Hippocampal formation (tissue), 2 donors: ENCODE data around the gene UBL5.

Experiments
- DNase-seq, 2 donors: peaks; one replicate each; lab custom pipeline; 2025; lab: John Stamatoyannopoulos, UW

UBL5 gene

DNA sequence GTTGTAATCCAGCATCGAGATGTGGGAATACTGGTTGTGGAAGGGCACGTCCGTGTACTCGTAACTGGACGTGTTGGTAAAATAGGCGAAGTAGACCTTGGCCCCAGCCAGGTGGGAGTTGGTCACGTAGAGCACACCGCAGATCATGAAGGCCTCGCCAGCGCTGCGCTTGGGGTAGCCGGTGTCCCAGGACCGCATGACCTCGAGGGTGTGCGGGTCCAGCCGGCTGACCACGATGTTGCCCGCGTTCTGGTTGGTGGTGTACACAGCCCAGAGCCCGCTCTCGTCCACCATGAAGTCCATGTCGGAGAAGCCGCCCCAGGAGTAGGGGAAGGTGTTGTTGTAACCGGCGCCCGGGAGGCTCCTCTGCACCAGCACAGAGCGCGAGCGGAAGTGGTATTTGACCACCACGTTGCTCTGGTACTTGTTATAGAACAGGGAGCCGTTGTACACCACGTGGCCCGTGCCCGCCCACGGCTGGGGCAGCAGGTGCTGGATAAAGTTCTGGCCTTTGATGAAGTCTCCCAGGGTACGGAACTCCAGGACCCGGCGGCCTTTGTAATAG lies 26.6 kb downstream of the UBL5 start:
- DNase-seq, result no peak

DNA sequence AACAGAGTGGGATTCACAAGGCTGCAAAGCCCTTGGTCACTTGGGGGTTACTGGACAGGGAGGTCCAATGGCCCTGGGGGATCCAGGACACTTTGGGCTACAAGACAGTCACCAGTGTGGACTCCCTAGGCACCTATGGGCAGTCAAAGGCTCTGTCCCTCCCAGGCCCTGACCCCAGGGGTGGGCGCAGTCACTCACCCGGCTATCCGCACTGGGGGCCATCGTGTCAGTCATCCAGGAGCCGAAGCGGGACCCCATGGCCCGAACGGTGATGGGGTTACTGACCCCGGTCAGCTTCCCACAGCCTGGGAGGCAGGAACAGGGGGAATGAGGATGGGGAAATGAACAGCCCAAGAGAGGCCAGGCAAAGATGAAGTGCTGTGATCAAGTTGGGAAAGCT lies 28.9 kb downstream of the UBL5 start:
- no peak for DNase-seq

GRCh38 chr19:9857076-9857721 lies 29.5 kb downstream of the UBL5 start:
- no peak for DNase-seq

DNA sequence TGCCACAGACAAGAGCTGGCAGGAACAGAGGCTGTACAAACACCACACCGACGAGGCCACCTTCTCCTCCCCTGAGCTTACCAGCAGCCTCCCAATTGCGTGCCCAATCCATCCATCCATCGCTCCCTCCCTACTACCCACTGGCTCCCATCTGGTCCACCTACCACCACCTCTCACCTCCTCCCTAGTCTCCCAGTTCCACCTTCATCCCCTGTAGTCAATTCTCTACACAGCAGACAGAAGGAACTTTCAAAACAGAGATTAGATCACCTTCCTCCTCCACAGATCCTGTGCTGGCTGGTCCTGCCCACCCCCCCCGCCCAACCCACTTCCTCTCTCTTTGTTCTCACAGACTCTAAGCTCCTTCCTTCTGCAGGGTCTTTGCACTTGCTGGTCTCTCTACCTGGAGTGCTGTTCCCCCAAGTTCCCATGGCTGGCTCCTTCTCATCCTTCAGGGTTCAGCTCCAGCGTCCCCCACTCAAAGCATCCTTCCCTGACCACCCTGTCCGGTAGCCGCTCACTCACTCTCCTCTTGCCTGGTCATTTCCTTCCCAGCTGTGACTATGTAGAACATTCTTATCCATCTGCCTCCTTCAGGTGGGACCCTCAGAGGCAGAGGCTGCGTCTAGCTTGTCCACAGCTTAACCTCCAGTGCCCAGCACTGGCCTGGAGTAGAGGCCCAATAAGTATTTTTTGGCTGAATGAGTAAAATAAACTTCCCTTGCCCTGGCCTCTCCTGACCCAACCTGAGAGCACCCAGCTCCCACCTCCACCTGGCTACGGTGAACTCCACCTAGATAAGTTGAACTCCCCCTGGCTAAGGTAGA lies 30.4 kb downstream of the UBL5 start:
- no peak for DNase-seq

DNA sequence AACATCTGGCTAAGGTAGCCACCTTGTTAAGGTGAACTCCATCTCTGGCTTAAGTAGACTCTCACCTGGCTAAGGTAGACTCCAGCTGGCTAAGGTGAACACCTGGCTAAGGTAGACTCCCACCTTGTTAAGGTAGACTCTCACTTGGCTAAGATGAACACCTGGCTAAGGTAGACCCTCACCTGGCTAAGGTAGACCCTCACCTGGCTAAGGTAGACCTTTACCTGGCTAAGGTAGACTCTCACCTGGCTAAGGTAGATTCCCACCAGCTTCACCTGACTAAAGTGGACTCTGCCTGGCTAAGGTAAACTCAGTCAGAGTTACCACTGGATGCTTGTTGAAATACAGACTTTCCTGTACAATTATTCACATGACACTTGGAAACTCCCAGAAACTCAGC lies 31.0 kb downstream of the UBL5 start:
- no peak for DNase-seq

- DNase-seq, result no peak
Observed at GRCh38 chr19:9860407-9860806, 32.7 kb downstream of the UBL5 start.

GRCh38 chr19:9861503-9861902 lies 33.8 kb downstream of the UBL5 start:
- DNase-seq, result no peak

GRCh38 chr19:9862938-9863337 lies 35.2 kb downstream of the UBL5 start:
- no peak for DNase-seq

GRCh38 chr19:9863759-9864158 lies 36.0 kb downstream of the UBL5 start:
- DNase-seq, result no peak

DNA sequence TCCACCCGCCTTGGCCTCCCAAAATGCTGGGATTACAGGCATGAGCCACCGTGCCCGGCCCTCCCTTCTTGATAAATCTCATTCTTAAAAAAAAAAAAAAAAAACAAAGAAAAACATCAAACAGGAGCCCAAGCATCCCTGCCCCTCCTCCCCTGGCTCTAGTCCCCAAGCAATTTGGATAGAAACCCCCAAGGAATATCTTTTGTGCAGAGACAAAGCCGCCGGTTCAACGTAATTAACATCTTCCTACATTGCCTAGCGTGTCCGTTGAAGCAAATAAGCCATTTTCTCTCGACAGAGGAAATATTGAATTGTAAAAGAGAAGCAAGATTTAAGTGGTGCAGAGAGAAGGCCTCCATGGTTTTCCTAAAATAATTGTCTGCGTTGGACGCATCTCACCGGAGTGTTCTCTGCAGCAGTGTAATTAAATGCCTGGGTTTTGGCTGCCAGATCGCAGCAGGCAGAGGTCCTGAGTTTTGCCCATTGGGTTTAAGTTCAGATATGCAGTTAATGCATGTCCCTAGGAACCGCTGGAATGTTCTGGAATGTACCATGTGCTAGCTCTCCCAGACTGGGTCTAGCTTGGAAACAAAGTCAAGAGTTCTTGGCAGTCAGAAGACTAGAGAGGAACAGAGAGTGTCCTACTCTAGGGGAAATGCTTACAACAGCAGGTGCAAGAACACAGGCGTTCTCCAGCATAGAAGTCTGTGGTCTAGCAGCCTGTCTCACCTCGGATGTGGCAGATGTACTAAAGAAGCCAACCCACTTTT lies 38.2 kb downstream of the UBL5 start:
- DNase-seq, result peak in 1 of 2 donors; percentile 43

DNA sequence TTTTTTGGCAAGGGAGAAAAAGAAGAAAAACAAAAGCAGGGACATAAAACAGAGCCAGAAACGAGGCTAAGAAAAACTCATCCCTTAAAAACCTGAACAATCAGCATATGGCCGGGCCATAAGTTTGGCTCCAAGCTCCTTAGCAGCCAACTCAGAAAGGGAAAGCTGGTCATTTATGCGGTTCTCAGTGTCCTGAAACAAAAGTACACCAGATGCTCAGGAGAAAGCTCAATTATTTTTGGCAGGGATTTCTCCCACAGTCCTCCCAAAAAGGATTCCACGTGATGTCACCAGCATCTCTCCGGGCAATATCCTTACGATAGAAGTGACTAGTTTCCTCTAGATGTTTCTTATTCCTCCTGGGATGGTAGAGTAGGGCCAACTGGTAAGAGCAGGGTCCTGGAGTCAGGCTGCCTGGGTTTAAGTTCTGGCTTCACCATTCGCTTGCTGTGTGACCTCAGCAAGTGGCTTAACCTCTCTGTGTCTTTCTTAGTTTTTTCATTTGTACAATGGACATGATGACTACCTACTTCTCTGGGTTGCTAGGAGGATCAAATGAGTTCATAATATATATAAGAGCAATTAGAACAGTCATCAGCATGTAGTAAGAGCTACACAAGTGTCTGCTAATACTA lies 41.4 kb downstream of the UBL5 start:
- DNase-seq, result peak in 1 of 2 donors; percentile 44

- no peak for DNase-seq
Observed at GRCh38 chr19:9871626-9872338, 44.1 kb downstream of the UBL5 start.

DNA sequence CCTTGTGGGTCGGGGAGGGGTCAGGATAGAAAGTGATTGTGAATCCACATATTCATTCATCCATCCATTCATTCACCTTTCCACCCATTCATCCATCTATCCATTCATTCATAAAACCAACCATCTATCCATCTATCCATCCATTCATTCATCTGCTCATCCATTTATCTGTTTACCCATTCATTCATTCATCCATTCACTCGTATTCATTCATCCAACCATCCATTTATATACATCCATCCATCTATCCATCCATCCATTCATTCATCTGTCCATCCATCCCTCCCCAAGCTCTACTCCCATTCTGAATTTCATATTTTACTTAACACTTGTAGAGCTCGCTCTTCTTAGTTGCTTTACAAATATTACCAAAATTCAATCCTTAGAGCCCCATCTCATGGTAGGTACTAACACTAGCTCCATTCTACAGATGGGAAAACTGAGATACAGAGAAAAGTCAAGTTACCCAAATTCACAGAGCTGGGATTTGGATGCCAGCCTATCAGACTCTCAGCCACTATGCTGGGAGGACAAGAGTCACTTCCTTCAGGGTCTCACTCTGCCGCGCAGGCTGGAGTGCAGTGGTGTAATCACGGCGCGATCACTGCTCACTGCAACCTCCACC lies 45.0 kb downstream of the UBL5 start:
- no peak for DNase-seq

DNA sequence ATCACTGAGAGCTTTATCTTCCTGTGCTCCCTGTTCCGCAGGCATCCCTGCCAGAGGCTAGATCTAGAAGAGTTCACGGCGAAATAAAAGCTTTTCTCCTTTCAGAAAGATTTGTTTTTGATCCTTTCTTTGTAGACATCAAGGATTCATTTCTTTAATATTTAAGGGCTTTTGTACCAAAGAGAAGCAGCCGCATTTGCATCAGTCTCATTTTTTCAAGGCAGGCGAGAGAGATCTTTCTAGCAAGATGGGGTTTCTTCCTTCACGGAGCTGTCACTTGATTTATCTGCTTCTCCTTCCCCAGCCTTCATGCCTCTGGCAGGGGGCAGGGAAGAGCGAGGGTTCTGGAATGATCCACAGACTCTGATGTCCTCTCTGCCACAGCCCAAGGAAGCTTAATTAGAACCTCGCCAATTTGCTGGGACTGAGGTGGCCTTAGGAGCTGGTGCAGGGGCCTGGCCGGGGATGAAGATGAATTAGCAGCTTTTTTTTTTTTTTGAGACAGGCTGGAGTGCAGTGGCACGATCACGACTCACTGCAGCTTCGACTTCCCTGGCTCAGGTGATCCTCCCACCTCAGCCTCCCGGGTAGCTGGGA lies 47.4 kb downstream of the UBL5 start:
- DNase-seq, result no peak

GRCh38 chr19:9875796-9876195 lies 48.1 kb downstream of the UBL5 start:
- DNase-seq, result no peak

- DNase-seq, result no peak
Observed at GRCh38 chr19:9877780-9878510, 50.2 kb downstream of the UBL5 start.

GRCh38 chr19:9878511-9879196 lies 50.9 kb downstream of the UBL5 start:
- DNase-seq, result no peak
